ENCODE measurements around the gene XXYLT1.
A peak's percentile ranks its signal among the peaks of the same experiment; 100 is the strongest.

The XXYLT1 gene

DNA sequence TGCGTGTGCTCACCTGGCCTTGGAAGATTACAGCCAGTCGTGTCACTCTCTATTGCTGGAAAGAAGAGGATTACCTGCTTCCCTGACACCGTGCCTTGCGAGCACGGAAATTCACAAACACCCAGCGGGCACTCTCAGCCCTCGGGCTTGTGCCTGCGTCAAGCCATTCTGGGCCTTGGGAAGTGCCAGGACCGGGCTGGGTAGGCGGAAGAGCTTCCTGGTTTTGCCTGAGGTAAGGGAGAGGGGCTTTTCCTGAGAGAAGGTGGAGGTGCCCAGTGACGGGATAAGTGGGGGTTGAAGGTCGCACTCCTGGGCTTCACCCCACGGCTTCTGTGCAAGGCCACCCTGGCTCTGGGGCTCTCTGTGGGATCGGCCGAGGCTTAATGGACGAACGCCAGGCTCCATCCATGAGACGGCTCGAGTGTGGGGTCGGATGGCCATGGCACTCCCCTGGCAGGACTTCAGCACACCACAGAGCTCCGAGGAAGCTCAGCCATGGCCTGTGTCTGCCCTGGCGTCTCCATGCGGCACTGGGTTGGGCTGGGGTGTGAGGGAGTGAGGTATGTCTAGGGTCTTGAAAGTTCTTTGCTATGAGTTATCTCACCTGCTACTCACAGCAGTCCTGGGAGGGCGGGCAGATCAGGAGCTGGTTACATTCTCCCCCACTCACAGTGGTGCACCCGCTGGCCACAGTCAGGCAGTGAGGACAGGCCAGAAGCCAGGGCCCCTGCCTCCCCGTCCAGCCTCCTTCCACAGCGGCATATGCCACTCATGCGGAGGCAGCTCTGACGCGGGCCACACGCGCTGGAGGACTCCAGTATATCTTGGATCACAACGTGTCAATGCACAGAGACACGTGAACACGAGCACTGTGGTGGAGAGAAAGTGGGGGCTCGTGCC lies 209.0 kb downstream of the XXYLT1 start:
- TF ChIP-seq, protein P1, sequence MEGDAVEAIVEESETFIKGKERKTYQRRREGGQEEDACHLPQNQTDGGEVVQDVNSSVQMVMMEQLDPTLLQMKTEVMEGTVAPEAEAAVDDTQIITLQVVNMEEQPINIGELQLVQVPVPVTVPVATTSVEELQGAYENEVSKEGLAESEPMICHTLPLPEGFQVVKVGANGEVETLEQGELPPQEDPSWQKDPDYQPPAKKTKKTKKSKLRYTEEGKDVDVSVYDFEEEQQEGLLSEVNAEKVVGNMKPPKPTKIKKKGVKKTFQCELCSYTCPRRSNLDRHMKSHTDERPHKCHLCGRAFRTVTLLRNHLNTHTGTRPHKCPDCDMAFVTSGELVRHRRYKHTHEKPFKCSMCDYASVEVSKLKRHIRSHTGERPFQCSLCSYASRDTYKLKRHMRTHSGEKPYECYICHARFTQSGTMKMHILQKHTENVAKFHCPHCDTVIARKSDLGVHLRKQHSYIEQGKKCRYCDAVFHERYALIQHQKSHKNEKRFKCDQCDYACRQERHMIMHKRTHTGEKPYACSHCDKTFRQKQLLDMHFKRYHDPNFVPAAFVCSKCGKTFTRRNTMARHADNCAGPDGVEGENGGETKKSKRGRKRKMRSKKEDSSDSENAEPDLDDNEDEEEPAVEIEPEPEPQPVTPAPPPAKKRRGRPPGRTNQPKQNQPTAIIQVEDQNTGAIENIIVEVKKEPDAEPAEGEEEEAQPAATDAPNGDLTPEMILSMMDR (IDR thresholded peaks at IDR 0.05; ENCODE audit: low read depth, low read length): no peak
- H3K4me3 ChIP-seq (replicated peaks in 1 of 2; ENCODE audit: low read depth in 2 of 2, low read length in 2 of 2): no peak overlapping the region
- no peak for DNase-seq (ENCODE audit: low read depth in 2 of 2)

DNA sequence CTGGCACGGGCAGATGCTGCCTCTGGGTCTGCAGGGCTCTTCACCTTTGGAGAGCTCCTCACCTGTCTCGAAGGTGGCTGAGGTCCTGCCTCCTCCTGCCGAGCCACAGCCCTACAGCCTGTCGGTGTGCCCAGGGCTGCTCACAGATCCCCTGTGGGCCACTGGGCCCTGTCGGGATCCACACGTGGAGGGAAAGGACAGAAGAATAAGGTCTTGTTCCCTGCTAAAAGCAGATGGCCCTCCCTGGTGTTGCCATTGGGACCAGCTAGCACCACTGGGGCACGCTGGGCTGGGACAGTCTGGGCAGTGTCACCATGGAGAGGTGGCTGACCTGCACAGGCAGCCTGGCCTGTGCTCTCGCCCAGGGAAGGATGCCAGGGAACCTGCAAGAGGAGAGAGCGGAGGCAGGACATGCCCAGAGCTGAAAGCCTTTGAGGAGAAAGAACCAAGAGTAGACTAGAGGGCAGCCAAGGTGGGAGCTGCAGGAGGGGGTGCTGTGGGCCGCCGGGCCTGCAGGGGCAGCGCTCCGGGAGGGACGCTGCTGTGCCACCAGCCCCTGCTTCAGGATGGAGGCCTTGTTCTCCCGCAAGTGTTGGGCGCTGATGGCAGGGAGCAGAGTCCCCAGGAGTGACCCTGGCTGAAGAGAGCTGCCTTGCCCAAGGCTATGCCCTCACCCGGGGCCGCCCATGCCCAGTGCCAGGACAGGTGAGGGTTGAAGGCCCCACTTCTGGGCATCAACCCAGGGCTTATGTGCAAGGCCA lies 210.2 kb downstream of the XXYLT1 start:
- TF ChIP-seq, protein P1 (IDR thresholded peaks at IDR 0.05; ENCODE audit: low read depth, low read length): no peak
- H3K4me3 ChIP-seq (replicated peaks in 1 of 2; ENCODE audit: low read depth in 2 of 2, low read length in 2 of 2): no peak overlapping the region
- no peak for DNase-seq (ENCODE audit: low read depth in 2 of 2)

DNA sequence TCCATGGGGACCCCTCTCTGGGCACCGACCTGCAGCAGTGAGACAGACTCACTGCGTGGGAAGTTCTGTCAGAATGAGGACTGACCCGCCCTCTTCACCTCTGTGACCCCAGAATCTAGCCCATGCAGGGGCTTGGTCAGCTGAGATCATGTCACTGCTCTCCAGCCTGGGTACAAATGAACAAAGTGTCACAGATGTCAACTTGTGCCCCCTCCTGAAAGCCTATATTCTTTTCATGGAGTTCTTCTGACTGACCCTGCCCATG lies 210.8 kb downstream of the XXYLT1 start:
- no peak for DNase-seq (ENCODE audit: low read depth in 2 of 2)
- H3K4me3 ChIP-seq (replicated peaks in 1 of 2; ENCODE audit: low read depth in 2 of 2, low read length in 2 of 2): no peak overlapping the region
- TF ChIP-seq, protein P1 (IDR thresholded peaks at IDR 0.05; ENCODE audit: low read depth, low read length): no peak

DNA sequence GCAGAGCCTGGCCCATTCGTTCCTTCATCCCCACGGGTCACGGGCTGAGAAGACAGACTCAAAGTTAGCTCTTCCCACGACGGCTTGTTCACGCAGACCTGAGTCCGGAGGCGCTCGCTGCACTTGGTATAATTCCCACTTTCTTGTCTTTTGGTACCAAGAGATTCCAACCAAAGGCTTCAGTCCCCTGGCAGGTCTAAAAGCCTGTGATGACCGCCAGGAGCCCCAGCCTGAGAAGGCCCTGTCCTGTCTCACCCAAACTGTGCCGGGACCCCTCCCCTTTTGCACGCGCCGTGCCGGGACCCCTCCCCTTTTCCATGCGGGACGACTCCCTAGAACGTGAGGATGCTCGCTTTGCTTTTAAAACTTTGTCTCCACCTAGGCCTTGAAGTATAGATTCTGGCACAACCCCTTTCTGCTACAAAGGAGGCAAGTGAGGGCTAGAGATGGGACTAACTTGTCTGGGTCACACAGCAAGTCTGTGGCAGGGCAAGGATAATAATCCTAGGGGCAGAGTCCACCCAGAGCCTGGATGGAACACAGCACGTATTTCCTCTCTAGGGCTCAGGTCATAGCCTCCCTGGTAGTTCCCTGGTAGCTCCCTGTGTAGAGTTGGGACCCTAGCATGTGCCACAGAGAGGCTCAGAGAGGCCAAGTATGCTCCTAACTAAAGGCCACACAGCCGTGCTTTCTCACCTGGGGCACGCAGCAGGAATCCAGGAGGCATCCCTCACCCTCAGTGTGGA lies 211.3 kb downstream of the XXYLT1 start:
- no peak for DNase-seq (ENCODE audit: low read depth in 2 of 2)
- TF ChIP-seq, protein P1 (IDR thresholded peaks at IDR 0.05; ENCODE audit: low read depth, low read length): no peak
- no peak overlapping the region for H3K4me3 ChIP-seq (replicated peaks in 1 of 2; ENCODE audit: low read depth in 2 of 2, low read length in 2 of 2)

DNA sequence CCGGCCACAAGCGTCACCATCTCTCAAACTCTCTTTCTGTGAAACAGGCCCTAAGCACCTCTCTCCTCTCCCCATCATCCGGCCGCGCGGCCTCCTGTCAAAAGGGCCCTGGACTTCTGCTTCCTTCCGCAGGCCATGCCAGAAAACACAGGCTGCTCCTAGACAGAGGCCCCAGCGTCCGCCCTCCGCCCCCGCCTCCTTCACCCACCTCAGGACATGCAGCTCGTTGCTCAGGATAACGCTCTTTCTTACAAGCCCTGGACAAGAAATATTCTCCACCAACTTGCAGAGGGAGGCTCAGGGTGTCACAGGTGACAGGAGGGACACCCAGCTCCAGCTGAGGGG lies 212.0 kb downstream of the XXYLT1 start:
- no peak overlapping the region for H3K4me3 ChIP-seq (replicated peaks in 1 of 2; ENCODE audit: low read depth in 2 of 2, low read length in 2 of 2)
- peak in 1 of 2 donors; percentile 47 for DNase-seq (ENCODE audit: low read depth in 2 of 2)
- TF ChIP-seq, protein P1 (IDR thresholded peaks at IDR 0.05; ENCODE audit: low read depth, low read length): no peak

DNA sequence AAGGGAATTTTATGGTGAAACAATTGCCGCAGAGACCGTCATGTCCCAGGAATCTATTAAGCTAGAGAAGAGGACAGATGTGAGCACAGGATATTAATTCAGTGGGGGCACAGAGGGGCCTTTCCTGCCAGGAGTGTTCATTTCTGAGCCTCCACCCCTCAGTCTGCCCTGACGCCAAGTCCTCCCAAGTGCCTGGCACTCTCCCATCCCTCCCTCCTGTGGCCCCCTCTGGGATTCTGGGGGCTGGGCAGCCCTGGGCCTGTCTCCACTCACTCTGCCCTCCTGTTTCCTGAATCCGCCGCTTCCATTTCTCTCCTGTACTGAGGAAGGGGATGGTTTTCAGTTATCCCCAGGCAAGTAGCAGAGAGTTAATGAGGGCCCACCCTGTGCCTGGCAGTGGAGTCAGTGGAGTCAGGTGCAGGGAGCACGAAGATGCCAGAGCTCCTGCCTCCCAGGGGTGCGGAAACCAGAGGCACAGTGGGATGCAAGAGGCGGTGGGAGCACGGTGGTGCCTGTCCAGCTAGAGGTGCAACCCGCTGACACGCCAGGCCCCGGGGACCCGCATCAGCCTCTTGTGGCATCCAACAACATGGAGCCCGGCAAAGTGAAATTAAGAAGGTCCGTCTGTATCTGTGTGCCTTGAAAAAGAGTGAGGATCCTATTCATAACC lies 212.5 kb downstream of the XXYLT1 start:
- TF ChIP-seq, protein P1 (IDR thresholded peaks at IDR 0.05; ENCODE audit: low read depth, low read length): no peak
- no peak for DNase-seq (ENCODE audit: low read depth in 2 of 2)
- no peak overlapping the region for H3K4me3 ChIP-seq (replicated peaks in 1 of 2; ENCODE audit: low read depth in 2 of 2, low read length in 2 of 2)

All from cardiac fibroblast (primary cell).